Measurements from ENCODE around the gene SLC6A6.

Gene SLC6A6

DNA sequence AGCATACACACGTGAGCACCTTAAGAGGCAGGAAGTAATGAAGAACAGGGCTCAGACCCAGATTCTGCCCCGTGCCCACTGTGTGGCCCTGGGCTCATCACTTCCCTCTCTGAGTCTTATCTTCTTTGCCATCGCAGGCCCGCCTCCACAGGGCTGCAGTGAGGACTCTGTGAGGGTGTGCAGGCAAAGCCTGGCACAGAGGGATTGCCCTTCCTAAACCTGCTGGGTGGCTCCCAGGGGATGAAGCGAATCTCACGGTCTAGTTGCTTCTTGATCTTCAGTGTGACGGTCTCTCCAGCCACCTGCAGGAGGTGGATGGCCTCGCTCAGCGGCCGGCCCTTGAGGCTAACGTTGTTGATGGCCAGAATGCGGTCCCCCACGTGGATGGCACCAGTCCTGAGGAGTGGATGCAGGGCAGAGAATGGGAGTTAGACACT lies 104.9 kb downstream of the SLC6A6 start:
- TF ChIP-seq CTCF (IDR thresholded peaks at IDR 0.05; ENCODE audit: low read depth, low read length), result no peak
- no peak for DNase-seq (ENCODE audit: extremely low read depth, low read depth)

DNA sequence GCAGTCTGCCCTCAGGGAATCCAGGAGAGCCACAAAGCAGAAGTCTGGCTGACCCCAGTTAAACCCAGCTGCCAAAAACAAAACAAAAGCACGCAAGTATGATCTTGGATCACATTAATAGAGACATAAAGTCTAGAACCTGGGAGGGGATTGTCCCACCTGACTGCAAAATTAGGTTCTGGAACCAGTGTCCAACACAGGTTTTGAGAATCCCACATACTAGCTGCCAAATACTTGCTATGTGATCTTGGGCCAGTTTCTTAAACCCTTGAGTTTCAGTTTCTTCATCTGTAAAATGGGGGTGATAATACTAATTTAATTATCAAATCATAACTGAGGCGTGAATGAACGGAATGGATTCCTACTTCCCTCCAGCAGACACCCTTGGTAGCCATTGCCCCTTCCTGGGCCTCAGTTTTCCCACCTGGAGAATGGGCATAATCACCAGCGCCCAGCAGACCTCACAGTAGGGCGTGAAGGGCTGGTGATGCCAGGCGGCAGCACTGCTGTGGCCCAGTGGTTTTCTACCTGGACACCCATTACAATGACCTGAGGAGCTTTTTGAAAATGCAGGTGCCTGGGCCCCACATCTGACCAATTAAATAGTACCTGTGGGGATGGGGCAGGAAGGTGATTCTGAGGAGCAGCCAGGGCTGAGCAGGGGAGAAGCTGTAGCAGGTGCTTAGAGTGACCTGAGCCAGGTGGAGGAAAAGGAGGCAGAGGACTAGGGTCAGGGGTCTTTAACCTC lies 105.5 kb downstream of the SLC6A6 start:
- no peak for TF ChIP-seq CTCF (IDR thresholded peaks at IDR 0.05; ENCODE audit: low read depth, low read length)
- no peak for DNase-seq (ENCODE audit: extremely low read depth, low read depth)

GRCh38 chr3:14508505-14508819 lies 106.1 kb downstream of the SLC6A6 start:
- no peak for DNase-seq (ENCODE audit: extremely low read depth, low read depth)
- TF ChIP-seq CTCF (IDR thresholded peaks at IDR 0.05; ENCODE audit: low read depth, low read length), result no peak

- peak; percentile 85 for TF ChIP-seq CTCF (IDR thresholded peaks at IDR 0.05; ENCODE audit: low read depth, low read length)
- no peak for DNase-seq (ENCODE audit: extremely low read depth, low read depth)
Measured at GRCh38 chr3:14508966-14509795, 106.8 kb downstream of the SLC6A6 start.

- DNase-seq (ENCODE audit: extremely low read depth, low read depth), result no peak
Measured at GRCh38 chr3:14509796-14510100, 107.3 kb downstream of the SLC6A6 start.

DNA sequence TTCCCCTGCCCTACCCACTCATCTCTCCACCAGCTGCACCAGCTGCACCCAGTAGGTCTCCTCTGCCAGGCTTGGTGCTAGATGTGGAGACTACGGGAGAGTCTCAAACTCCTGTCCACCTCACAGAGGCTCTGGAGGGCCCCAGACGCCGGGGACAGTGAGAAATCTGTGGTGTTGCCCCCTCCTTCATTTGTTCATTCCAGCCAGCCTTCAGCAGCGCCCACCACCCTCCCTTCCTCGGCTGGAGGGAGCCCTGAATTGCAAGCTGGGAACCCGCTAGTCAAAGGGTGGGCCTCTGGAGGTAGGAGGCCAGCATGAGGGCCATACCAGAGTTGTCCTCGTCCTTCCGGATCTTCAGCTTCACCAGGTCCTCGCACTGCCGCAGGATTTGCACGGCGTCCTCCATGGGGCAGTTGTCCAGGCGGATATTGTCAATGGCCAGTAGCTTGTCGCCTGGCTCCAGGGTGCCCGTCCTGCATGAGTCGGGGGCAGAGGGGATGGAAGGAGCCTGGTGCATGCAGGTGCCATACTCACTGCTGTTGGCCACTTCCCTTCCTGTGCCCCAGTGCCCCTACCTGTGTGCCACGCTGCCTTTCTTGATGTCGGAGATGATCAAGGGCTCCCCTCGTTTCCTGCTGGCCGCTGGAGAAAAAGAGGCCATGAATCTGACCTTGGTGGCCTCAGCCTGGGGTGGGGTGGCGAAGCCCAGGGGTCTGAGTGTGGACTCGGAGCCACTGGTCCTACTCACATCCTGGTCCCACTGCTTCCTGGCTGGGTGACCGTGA lies 108.6 kb downstream of the SLC6A6 start:
- TF ChIP-seq CTCF (IDR thresholded peaks at IDR 0.05; ENCODE audit: low read depth, low read length), result no peak
- no peak for DNase-seq (ENCODE audit: extremely low read depth, low read depth)

More at GRCh38 chr3:14509796-14510100, 107.3 kb downstream of the SLC6A6 start:
- TF ChIP-seq CTCF (IDR thresholded peaks at IDR 0.05; ENCODE audit: low read depth, low read length), result no peak

Data from AG09319 (cell line).